ENCODE measurements around the gene KRTAP10-2.

DNA sequence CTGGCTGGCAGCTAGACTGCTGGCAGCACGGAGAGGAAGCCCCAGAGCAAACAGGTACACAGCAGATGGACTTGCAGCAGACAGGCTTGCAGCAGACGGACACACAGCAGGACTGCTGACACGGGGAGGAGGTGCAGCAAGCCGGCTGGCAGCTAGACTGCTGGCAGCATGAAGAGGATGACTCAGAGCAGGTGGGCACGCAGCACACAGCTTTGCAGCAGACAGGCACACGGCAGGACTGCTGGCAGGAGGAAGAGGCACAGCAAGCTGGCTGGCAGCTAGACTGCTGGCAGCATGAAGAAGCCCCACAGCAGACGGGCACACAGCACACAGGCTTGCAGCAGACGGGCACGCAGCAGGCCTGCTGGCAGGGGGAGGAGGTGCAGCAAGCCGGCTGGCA lies 498 bp downstream of the KRTAP10-2 start:
- TF ChIP-seq EZH2 (IDR thresholded peaks at IDR 0.05) (no peak), CTCF (IDR thresholded peaks at IDR 0.05 in 2 of 3, conservative IDR thresholded peaks at IDR 0.05 in 1 of 3; ENCODE audit: borderline replicate concordance in 1 of 3, insufficient read depth in 1 of 3, low read depth in 2 of 3, low read length in 2 of 3) (no peak), POLR2A (IDR thresholded peaks at IDR 0.05; ENCODE audit: borderline replicate concordance, extremely low read depth, insufficient read depth, insufficient read length) (no peak), POLR2AphosphoS5 (IDR thresholded peaks at IDR 0.05; ENCODE audit: low read depth, low read length) (no peak), ELF1 (IDR thresholded peaks at IDR 0.05; ENCODE audit: borderline replicate concordance, low read depth) (no peak), ATF3 (IDR thresholded peaks at IDR 0.05) (no peak), YY1 (IDR thresholded peaks at IDR 0.05; ENCODE audit: extremely low read depth, insufficient replicate concordance, low read depth, low read length) (no peak), FOSL1 (IDR thresholded peaks at IDR 0.05; ENCODE audit: low read depth) (no peak), SP1 (IDR thresholded peaks at IDR 0.05; ENCODE audit: low read depth) (no peak), TCF7L2 (IDR thresholded peaks at IDR 0.05; ENCODE audit: borderline replicate concordance, extremely low read depth, insufficient read depth, insufficient read length) (no peak), ZNF274 (IDR thresholded peaks at IDR 0.05; ENCODE audit: low read depth, low read length) (no peak)
- TF ChIP-seq, protein P1, sequence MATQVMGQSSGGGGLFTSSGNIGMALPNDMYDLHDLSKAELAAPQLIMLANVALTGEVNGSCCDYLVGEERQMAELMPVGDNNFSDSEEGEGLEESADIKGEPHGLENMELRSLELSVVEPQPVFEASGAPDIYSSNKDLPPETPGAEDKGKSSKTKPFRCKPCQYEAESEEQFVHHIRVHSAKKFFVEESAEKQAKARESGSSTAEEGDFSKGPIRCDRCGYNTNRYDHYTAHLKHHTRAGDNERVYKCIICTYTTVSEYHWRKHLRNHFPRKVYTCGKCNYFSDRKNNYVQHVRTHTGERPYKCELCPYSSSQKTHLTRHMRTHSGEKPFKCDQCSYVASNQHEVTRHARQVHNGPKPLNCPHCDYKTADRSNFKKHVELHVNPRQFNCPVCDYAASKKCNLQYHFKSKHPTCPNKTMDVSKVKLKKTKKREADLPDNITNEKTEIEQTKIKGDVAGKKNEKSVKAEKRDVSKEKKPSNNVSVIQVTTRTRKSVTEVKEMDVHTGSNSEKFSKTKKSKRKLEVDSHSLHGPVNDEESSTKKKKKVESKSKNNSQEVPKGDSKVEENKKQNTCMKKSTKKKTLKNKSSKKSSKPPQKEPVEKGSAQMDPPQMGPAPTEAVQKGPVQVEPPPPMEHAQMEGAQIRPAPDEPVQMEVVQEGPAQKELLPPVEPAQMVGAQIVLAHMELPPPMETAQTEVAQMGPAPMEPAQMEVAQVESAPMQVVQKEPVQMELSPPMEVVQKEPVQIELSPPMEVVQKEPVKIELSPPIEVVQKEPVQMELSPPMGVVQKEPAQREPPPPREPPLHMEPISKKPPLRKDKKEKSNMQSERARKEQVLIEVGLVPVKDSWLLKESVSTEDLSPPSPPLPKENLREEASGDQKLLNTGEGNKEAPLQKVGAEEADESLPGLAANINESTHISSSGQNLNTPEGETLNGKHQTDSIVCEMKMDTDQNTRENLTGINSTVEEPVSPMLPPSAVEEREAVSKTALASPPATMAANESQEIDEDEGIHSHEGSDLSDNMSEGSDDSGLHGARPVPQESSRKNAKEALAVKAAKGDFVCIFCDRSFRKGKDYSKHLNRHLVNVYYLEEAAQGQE (IDR thresholded peaks at IDR 0.05; ENCODE audit: low read depth) = no peak

All from HCT116 (cell line).